Measurements from ENCODE around the gene NBPF11. TPM values are rescaled to one million over a fixed set of nuclear protein-coding genes. Genes with fewer than 3 reads are reported as not detected.
"Not testable (repeated sequence)": the region's sequence is repeated elsewhere in the genome, so short reads cannot be mapped to it uniquely, and the experiment has no call there.

The NBPF11 gene
- total RNA-seq, 2 donors from 2014 or later: 8.5 to 12.3 TPM

DNA sequence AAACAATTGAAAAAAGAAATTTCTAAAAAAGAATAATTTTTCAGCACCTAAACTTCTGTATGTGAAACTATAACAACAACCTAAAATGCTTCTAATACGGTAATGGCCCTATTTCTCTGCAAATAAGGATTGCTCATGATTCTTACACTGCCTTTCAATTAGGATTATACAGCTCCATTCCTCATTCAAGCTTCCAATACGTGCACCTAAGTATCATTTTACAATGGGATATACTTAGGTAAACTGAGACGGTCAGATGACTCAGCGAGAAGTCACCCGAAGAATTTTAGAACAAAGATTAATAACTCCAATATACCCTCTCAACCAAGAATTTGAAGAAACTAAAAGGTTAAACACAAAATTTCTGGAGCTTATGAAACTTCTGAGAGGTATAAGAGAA lies 83.9 kb downstream of the NBPF11 start:
- H3K27ac ChIP-seq; H3K4me1 ChIP-seq (ENCODE audit: control insufficient read depth in 1 of 2, low read depth in 2 of 2); H3K9me3 ChIP-seq; ATAC-seq (ENCODE audit: insufficient number of reproducible peaks, low FRiP score, low read depth); DNase-seq (ENCODE audit: low spot score); H3K36me3 ChIP-seq; H3K4me3 ChIP-seq; H3K27me3 ChIP-seq (replicated peaks; ENCODE audit: insufficient read depth): not testable (repeated sequence)

DNA sequence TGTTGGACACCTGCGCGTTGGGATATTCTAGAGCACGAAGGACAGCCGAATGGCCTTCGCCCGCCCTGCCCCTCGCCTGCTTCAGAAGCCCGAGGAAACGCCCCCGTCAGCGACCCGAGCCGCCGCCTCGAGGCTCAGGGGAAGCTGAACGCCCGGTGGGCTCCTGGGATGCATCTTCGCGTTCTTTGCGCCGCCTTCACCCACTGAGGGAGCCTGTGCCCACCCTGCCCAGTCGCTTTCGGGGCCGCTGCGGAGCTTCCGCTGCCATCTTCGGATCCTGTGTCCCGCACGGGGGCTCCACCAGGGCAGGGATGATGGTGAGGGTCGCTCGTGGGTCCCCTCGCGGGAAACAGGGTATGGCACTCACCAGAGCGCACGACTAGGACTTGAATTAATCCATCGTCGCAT lies 91.8 kb downstream of the NBPF11 start:
- H3K27ac ChIP-seq; H3K4me1 ChIP-seq (ENCODE audit: control insufficient read depth in 1 of 2, low read depth in 2 of 2); DNase-seq (ENCODE audit: low spot score); H3K36me3 ChIP-seq; ATAC-seq (ENCODE audit: insufficient number of reproducible peaks, low FRiP score, low read depth); H3K27me3 ChIP-seq (replicated peaks; ENCODE audit: insufficient read depth); H3K9me3 ChIP-seq: not testable (repeated sequence)
- H3K4me3 ChIP-seq: peak overlapping the region; percentile 71

DNA sequence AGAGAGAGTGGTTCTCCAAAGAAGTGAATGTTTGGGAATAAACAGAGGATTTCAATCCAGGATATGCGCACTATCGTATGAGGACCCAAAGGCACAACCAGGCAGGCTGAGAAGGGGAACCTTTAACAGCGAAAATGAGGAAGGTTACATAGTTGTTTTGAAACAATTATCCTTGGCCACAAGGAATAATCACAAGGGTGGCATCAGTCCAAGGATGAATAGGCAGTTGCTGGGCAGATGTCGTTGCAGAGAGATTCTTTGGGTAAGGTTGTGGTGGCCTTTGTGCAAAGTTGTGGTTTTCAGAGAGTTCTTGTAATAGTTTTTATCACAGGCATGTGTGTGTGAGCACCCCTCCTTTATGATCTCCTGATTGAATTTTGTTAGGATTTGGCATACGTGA lies 94.7 kb downstream of the NBPF11 start:
- H3K27ac ChIP-seq; ATAC-seq (ENCODE audit: insufficient number of reproducible peaks, low FRiP score, low read depth); H3K27me3 ChIP-seq (replicated peaks; ENCODE audit: insufficient read depth); H3K4me3 ChIP-seq; H3K9me3 ChIP-seq; H3K36me3 ChIP-seq; H3K4me1 ChIP-seq (ENCODE audit: control insufficient read depth in 1 of 2, low read depth in 2 of 2); DNase-seq (ENCODE audit: low spot score): not testable (repeated sequence)

Other genes starting within 250 kb of the NBPF11 start
- gene GJA8, start 249.5 kb downstream of the NBPF11 start, total RNA-seq: not detected
- 10 to 100 TPM; 19.4 to 31.3 TPM for gene GPR89B, start 223.9 kb downstream of the NBPF11 start, total RNA-seq

All from thoracic aorta (tissue), 2 donors.